ENCODE measurements around the gene ACER1.
A peak's percentile ranks its signal among the peaks of the same experiment; 100 is the strongest.

ACER1 gene

GRCh38 chr19:6279620-6279930 lies 53.8 kb downstream of the ACER1 start:
- Histone ChIP-seq H3K27me3 (ENCODE audit: insufficient read depth, poor library complexity, severe bottlenecking) (no peaks in the 10 kb centered on the region), H3K4me1 (ENCODE audit: insufficient read depth, poor library complexity, severe bottlenecking) (peaks cover 8% of the 10 kb centered on the region), H3K4me3 (ENCODE audit: severe bottlenecking) (peak overlapping the region; percentile 50), H3K27ac (ENCODE audit: poor library complexity, severe bottlenecking) (peak overlapping the region; percentile 63), H3K9me3 (ENCODE audit: severe bottlenecking) (no peaks in the 10 kb centered on the region), H3K36me3 (ENCODE audit: low read depth) (no peaks in the 10 kb centered on the region)
- no peak for TF ChIP-seq CTCF (IDR thresholded peaks at IDR 0.05; ENCODE audit: poor library complexity, severe bottlenecking)
- ATAC-seq (ENCODE audit: low read depth) (no peak), DNase-seq (ENCODE audit: low spot score) (no peak)

GRCh38 chr19:6278740-6279619 lies 54.4 kb downstream of the ACER1 start:
- Histone ChIP-seq H3K4me1 (ENCODE audit: insufficient read depth, poor library complexity, severe bottlenecking) (peaks cover 12% of the 10 kb centered on the region), H3K9me3 (ENCODE audit: severe bottlenecking) (no peaks in the 10 kb centered on the region), H3K4me3 (ENCODE audit: severe bottlenecking) (peak overlapping the region; percentile 50), H3K36me3 (ENCODE audit: low read depth) (no peaks in the 10 kb centered on the region), H3K27ac (ENCODE audit: poor library complexity, severe bottlenecking) (peak overlapping the region; percentile 63), H3K27me3 (ENCODE audit: insufficient read depth, poor library complexity, severe bottlenecking) (no peaks in the 10 kb centered on the region)
- TF ChIP-seq CTCF (IDR thresholded peaks at IDR 0.05; ENCODE audit: poor library complexity, severe bottlenecking), result no peak
- ATAC-seq (ENCODE audit: low read depth), result no peak
- no peak for DNase-seq (ENCODE audit: low spot score)

GRCh38 chr19:6278051-6278450 lies 55.4 kb downstream of the ACER1 start:
- Histone ChIP-seq H3K27me3 (ENCODE audit: insufficient read depth, poor library complexity, severe bottlenecking) (no peaks in the 10 kb centered on the region), H3K9me3 (ENCODE audit: severe bottlenecking) (no peaks in the 10 kb centered on the region), H3K4me1 (ENCODE audit: insufficient read depth, poor library complexity, severe bottlenecking) (peaks cover 18% of the 10 kb centered on the region), H3K36me3 (ENCODE audit: low read depth) (no peaks in the 10 kb centered on the region), H3K4me3 (ENCODE audit: severe bottlenecking) (no peak overlapping the region), H3K27ac (ENCODE audit: poor library complexity, severe bottlenecking) (peak overlapping the region; percentile 63)
- TF ChIP-seq CTCF (IDR thresholded peaks at IDR 0.05; ENCODE audit: poor library complexity, severe bottlenecking), result no peak
- DNase-seq (ENCODE audit: low spot score) (no peak), ATAC-seq (ENCODE audit: low read depth) (no peak)

- Histone ChIP-seq H3K27me3 (ENCODE audit: insufficient read depth, poor library complexity, severe bottlenecking) (no peaks in the 10 kb centered on the region), H3K4me3 (ENCODE audit: severe bottlenecking) (no peak overlapping the region), H3K36me3 (ENCODE audit: low read depth) (no peaks in the 10 kb centered on the region), H3K27ac (ENCODE audit: poor library complexity, severe bottlenecking) (no peak overlapping the region), H3K9me3 (ENCODE audit: severe bottlenecking) (no peaks in the 10 kb centered on the region), H3K4me1 (ENCODE audit: insufficient read depth, poor library complexity, severe bottlenecking) (peaks cover 34% of the 10 kb centered on the region)
- ATAC-seq (ENCODE audit: low read depth) (no peak), DNase-seq (ENCODE audit: low spot score) (no peak)
- TF ChIP-seq CTCF (IDR thresholded peaks at IDR 0.05; ENCODE audit: poor library complexity, severe bottlenecking), result no peak
Observed at GRCh38 chr19:6276447-6276846, 57.0 kb downstream of the ACER1 start.

- no peaks in the 10 kb centered on the region for H3K9me3 ChIP-seq (ENCODE audit: severe bottlenecking)
- DNase-seq (ENCODE audit: low spot score) (no peak), ATAC-seq (ENCODE audit: low read depth) (no peak)
- H3K4me3 ChIP-seq (ENCODE audit: severe bottlenecking), result no peak overlapping the region
- H3K27me3 ChIP-seq (ENCODE audit: insufficient read depth, poor library complexity, severe bottlenecking), result no peaks in the 10 kb centered on the region
- peaks cover 34% of the 10 kb centered on the region for H3K4me1 ChIP-seq (ENCODE audit: insufficient read depth, poor library complexity, severe bottlenecking)
- peaks cover 4% of the 10 kb centered on the region for H3K36me3 ChIP-seq (ENCODE audit: low read depth)
- no peak for TF ChIP-seq CTCF (IDR thresholded peaks at IDR 0.05; ENCODE audit: poor library complexity, severe bottlenecking)
- H3K27ac ChIP-seq (ENCODE audit: poor library complexity, severe bottlenecking), result peak overlapping the region; percentile 93
Observed at GRCh38 chr19:6275170-6275744, 58.2 kb downstream of the ACER1 start.

Measured in RWPE2 (cell line).